Activated naive CD4-positive, alpha-beta T cell (primary cell): ENCODE measurements around the gene DDX18.

Source experiments
- DNase-seq, 4 experiments: peaks; one replicate each; lab custom pipeline; 2025; lab: John Stamatoyannopoulos, UW

The DDX18 gene

DNA sequence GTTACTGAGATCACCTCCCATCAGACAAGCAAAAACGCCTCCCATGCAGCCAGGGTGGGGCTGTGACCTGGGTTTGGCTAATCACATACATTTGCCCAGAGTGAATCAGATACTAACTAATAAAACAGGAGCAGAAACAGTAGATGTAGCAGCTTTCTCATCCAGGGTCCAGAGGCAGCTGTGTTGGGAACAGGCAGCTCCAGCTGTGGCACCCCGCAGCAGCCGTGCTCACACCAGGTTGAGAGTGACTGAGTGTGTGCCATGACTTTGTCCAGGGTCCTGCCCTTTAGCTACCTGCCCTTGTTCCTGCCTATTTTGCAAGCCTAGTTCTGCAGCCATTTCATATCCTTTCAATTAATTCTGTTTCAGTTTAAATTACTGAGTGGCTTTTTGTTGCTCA is 20.5 kb downstream of the DDX18 start:
- no peak for DNase-seq

DNA sequence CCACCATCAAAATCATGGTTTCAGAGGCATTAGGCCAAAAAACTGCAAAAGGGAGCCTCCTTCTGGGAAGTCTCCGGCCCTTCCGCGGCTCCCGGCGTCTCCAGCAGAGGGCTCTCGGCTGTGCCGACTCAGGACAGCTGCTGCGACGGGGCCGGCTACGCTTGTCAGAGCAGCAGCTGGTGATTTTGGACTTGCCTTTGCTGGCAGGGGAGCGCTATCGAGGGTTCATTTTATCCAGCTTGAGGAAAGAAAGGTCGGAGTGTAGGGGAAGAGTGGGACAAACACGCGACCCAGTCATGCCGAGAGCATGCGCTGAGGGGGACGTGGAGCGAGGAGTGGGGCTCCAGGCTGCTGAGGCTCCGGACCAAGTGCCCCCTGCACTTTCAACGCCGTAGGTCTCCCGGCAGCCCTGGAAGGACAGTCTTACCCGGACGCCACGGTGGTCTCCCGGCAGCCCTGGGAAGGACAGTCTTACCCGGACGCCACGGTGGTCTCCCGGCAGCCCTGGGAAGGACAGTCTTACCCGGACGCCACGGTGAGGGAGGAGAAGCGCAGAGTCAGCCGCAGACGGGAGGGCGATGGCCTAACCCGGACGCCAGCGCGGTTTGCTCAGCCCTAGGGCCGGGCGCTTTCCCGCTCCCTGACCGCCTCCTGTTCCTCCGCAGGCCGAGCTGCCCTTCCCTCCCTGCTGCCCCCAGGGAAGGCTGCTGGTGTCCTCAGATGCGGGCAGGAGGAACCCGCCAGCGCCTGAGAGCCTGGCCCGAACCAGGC is 21.7 kb downstream of the DDX18 start:
- peak in 3 of 4 experiments; percentile 13 to 27 (median 16) for DNase-seq

DNA sequence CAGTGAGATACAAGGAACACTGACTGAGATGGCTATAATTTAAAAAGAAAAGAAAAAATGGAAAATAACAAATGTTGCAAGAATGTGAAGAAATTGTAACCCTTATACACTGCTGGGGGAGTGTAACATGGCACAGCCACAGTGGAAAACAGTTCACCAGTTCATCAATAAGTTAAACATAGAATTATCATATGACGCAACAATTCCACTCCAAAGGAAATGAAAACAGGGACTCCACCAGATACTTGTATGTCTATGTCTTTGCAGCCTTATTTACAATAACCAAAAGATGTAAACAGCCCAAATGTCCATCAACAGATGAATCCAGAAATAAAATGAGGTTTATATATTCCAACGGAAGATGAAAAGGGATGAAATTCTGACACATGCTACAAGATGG is 30.8 kb downstream of the DDX18 start:
- DNase-seq: no peak

DNA sequence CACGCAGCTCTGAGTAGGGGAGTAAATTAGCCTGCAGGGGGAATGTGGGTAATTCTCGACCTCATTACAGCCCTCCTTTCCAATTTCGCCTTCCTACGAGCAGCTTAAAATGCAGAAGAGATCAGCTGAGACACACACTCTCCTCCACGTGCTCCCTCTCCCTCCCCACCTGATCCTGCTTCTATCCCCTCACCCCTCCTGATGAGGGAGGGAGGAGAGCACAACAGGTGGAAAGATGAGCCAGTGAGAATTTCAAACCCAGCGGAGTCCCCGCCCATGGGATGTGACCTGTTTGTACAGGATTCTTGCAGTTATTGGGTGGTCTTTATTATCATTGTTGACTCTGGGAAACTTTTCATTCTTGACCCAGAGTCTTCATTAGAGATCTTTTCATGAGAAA is 35.5 kb downstream of the DDX18 start:
- no peak for DNase-seq

DNA sequence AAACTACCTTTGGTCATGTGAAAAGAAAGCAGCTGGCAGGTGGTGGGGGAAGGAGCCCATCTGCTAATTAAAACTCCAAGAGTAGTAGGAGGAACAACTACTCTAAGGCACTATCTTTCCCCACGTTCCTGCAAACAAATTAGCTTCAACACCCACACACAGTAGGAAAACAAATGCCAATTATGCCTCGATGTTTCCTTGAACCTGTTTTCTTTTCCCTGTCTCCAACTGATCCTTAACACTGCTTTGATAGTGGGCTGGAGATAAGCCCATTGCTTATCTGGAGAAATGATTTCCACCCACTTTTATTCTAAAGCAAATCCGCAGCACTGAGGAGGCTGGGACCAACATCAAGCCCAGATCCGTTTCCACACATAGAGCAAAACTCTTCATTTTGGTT is 36.0 kb downstream of the DDX18 start:
- DNase-seq: no peak

DNA sequence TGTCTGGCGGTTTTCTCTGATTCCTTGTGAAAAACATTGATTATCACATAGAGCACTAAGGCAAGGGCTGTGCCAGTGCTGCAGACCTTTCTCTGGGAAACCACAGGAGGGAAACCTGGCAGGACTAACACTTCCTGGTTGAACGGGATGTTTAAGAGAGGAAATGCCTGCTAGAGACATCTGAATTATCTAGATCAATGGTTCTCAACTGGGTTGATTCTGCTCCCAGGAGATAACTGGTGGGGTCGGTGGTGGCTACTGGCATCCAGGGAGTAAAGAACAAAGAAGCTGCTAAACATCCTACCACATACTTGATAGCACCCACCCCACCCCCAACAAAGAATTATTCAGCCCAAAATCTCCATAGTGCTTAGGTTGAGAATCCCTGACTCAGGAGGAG is 37.5 kb downstream of the DDX18 start:
- no peak for DNase-seq

DNA sequence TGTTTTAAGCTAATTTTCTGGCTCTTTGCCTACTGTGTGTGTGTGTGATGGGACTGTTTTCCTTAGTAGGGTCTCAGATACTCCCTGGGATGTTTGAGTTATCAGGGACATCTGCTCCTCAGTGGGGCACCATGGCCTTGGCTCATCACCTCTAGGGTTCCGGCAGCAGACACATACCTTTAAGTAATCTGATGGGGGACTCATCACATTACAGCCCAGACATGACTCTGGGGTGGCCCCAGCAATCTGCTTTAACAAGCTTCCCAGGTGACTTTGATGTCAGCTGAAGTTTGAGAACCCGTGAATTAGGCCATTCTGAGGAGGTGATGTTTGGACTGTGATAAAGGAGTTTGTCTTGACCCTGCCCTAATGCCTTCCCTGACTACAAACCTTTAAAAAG is 38.8 kb downstream of the DDX18 start:
- DNase-seq: no peak

DNA sequence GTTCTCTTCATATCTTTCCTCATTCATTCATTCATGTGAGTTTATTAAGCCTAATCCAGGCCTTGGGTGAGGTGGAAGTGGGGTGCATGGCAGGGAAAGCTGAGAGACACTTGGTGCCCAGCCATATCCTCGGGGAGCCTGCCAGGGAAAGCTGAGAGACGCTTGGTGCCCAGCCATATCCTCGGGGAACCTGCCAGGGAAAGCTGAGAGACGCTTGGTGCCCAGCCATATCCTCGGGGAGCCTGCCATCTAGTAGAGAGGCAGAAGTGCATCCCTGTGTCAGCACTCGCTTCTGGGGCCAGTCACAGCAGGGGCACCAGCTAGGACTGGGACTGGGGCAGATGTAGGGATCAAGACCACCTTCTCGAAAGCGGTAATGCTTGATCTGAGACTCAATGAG is 39.4 kb downstream of the DDX18 start:
- no peak for DNase-seq

DNA sequence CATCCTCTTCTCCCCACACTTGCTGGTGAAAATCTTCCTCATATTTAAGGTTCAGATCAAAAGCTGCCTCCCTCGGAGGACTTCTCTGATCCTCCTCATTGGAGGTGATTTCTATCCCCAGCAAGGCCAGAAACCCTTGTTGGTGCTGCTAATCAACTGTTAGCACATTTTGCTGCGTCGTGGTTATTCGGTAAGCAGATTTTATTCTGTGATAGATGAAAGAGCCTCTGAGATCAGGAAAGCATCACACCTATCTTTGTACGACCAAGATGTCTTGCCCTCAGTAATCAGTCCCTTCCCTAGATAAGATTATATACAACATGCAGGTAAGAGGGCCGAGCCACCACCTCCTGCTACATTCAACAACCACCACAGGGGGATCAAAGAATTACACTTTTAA is 40.1 kb downstream of the DDX18 start:
- DNase-seq: no peak

DNA sequence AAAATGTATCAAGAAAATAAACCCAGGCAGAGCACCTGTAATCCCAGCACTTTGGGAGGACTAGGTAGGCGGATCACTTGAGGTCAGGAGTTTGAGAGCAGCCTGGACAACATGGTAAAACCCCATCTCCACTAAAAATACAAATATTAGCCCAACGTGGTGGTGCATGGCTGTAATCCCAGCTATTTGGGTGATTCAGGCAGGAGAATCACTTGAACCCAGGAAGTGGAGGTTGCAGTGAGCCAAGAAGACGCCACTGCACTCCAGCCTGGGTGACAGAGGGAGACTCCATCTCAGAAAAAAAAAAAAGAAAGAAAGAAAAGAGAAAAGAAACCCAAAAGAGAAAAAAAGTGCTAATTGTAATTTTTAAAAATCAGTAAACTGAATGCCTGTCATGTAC is 41.4 kb downstream of the DDX18 start:
- no peak for DNase-seq

DNA sequence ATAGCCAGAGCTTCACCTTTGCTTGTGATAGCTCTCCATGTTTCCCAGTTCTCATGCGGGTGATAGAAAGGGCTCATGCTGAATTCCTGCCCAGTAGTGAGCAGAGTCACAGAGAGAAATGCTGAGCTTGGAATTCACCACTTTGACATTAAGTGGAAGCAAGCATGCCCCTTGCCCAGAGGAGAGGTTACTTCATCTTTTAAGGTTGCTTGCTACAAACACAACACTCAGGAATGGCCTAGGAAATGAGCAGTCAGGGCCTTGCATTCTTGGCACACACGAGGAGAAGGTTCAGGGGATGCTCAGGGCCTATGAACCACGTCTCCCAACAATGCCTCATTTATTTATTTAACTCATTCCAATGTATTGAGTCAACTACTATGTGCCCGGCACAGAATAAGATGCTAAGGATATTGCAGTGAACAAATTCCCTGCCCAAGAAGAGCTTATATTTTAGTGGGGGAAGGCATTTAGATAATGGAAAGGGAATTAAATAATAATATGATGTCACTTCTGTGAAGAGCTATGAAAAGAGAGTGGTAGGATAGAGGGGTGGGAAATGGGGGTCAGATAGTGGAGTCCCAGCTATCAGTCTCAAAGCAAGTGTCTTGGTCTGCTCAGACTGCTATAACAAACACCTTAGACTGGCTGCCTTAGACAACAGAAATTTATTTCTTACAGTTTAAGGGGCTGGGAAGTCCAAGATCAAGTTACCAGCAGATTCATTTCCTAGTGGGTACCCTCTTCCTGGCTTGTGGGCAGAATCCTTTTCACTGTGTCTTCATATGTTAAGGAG is 42.1 kb downstream of the DDX18 start:
- DNase-seq: no peak

DNA sequence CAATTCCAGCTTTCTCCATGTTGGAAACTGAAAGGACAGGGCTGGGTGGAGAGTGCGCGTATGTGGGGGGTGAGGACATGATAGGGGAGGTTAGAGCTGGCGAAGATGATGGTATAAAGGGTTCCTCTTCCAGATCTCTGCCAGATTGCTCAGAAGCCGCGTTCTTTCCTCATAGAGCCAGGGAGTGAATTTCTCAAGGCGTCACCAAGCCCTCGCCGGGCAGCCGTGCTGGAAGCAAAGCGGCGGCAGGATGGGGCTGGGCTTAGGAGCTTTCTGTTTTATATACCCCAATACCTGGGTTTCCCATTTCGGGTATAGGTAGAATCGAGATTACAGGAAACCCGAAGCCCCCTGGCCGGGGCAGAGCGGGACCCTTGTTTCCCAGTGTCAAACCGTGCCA is 43.8 kb downstream of the DDX18 start:
- DNase-seq: no peak

DNA sequence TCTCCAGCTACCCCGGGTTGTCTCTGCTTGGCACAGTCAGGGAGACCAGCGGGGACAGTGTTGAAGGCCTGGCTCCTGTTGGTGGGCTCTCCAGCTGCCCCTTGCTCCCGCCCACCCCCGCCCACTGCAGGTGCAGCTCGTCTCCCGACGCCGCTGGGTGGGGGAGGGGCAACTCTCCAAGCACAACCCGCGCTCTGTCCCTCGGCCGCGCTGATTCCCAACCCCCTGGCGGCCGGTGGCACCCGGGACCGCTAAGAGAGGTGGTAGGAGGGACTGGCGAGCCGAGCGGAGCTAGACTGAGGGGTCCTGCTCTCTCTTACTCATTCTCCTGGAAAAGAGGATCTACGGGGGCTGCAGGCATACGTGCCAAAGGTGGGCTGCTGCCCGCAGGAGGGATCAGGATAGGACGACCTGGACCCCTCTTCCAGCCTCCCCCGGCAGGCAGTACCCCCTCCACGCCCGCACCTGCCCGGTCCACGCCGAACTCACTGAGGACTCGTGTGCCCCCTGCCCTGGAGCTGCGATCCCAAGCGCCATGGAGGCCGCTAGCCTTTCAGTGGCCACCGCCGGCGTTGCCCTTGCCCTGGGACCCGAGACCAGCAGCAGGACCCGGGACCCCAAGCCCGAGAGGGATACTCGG is 44.5 kb downstream of the DDX18 start:
- DNase-seq: no peak

DNA sequence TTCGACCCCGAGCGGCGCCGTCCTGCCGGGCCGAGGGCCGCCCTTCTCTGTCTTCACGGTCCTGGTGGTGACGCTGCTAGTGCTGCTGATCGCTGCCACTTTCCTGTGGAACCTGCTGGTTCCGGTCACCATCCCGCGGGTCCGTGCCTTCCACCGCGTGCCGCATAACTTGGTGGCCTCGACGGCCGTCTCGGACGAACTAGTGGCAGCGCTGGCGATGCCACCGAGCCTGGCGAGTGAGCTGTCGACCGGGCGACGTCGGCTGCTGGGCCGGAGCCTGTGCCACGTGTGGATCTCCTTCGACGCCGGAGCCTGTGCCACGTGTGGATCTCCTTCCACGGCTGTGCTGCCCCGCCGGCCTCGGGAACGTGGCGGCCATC is 45.0 kb downstream of the DDX18 start:
- no peak for DNase-seq

DNA sequence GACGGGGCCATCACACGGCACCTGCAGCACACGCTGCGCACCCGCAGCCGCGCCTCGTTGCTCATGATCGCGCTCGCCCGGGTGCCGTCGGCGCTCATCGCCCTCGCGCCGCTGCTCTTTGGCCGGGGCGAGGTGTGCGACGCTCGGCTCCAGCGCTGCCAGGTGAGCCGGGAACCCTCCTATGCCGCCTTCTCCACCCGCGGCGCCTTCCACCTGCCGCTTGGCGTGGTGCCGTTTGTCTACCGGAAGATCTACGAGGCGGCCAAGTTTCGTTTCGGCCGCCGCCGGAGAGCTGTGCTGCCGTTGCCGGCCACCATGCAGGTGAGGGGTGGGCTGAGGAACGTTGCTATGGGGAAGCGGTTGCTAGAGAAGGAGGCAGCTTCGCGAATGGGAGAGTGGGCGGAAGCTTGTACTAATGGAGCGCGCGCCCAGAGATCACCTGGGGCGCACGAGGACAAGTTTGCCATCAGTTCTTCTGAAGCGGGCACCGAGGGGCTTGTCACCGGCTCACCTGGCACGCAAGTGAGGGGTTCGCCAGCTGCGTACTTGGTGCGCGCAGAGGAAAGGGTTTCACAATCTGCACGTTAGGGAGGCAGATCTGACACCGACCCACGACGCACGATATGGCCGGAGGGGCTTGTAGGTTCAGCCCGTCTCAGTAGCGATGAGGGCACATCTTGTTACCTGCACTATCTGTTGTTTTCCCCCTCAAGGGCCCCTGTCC is 45.6 kb downstream of the DDX18 start:
- DNase-seq: no peak

DNA sequence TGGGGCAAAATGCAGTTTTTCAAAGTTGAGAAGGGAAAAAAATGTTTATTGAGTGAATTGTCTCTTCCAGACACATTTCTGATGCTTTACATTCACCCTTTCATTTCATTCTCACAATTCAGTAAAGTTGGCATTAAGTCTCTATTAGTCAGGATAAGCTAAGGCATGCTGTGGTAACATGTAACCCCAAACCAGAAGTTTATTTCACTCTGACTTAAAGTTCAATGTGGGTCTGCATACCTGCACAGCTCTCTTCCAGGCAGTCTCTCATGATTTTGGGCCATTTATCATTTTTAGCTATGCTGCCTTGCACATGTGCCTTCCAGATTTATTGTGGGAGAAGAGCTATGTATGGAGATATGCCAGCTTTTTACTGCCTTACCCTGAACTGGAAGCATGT is 48.0 kb downstream of the DDX18 start:
- no peak for DNase-seq

DNA sequence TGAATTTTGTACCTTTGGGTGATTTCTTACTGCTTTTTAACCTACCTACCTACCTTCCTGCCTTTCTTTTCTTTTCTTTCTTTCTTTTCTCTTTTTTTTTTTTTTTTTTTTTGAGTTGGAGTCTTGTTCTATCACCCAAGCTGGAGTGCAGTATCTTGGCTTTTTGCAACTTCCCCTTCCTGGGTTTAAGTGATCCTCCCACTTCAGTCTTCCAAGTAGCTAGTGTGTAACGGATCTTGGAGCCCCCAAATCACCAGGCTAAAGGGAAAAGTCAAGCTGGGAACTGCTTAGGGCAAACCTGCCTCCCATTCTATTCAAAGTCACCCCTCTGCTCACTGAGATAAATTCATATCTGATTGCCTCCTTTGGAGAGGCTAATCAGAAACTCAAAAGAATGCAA is 61.3 kb downstream of the DDX18 start:
- no peak for DNase-seq

DNA sequence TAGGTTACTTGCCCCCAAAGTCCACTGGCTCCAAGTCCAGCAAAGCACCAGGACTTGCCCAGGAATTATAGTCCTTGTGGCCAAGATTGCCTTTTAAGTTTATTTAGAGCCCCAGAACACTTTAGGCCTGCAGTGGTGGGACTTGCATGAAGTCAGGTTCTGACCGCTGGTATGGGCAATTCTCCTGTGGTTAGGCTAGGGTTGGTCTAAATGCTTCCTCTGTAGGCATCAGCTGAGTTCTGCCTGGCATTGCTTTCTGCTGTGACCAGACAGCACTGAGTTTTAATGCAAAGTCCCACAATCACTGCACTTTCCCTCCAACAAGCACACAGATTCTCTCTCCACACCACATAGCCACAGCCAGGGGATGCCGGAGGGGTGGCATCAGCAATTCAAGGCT is 64.5 kb downstream of the DDX18 start:
- no peak for DNase-seq
